Cardiac muscle cell (in vitro differentiated cells and primary cell): Measurements from ENCODE around the gene NCAM2. TPM values are rescaled to one million over a fixed set of nuclear protein-coding genes. Genes with fewer than 3 reads are reported as not detected.

ENCODE experiments used
- DNase-seq, 2 donors: peaks; one replicate each; pipeline versions ENCODE4 v3.0.0 to v3.0.0-alpha.2; 2010 to 2017; ENCODE audit warnings: low read depth in 1 of 2, low spot score in 1 of 2
- H3K27ac ChIP-seq: fragments of 200-600 bp; sonication (generic); 2 replicates; pipeline ENCODE4 v1.5.1; 2016
- H3K27me3 ChIP-seq: fragments of 200-600 bp; sonication (generic); 2 replicates; pipeline ENCODE4 v1.6.0; 2016; ENCODE audit warnings: control low read depth
- H3K36me3 ChIP-seq: fragments of 200-600 bp; sonication (generic); 2 replicates; pipeline ENCODE4 v1.5.1; 2016; ENCODE audit warnings: control low read depth
- H3K4me1 ChIP-seq: fragments of 200-600 bp; sonication (generic); 2 replicates; pipeline ENCODE4 v1.8.1; 2017; ENCODE audit warnings: low read depth, mild to moderate bottlenecking, mixed run types
- H3K4me3 ChIP-seq: fragments of 200-600 bp; sonication (generic); 2 replicates; pipeline ENCODE4 v1.5.1; 2016; ENCODE audit warnings: mild to moderate bottlenecking
- H3K9me3 ChIP-seq: fragments of 200-600 bp; sonication (generic); 2 replicates; pipeline ENCODE4 v1.5.1; 2017; ENCODE audit warnings: low read depth, mild to moderate bottlenecking, control low read depth
- polyA plus RNA-seq: library from polyadenylated mRNA; unstranded; fragments of >200 nt; fragmentation: Nextera tagmentation; extraction: Ambion mirVana; gene quantifications from 2 replicates; pipeline ENCODE4 v1.2.1, GENCODE V29; 2016
- total RNA-seq: library from RNA; depleted of rRNA; stranded (reverse); fragments of >200 nt; gene quantifications from 2 replicates; pipeline ENCODE4 v1.2.3, GENCODE V29; 2016
- TF ChIP-seq, protein P1 (sequence below): IDR thresholded peaks from 2 replicates; pipeline ENCODE4 v1.5.1; 2012; ENCODE audit warnings: low read depth, mild to moderate bottlenecking, low read length

NCAM2 gene
- total and polyA plus RNA-seq, 2 experiments from 2014 or later = 0.45 to 2.6 TPM

- DNase-seq = no peak
- no peaks in the 10 kb centered on the region for H3K4me1 ChIP-seq
- no peaks in the 10 kb centered on the region for H3K36me3 ChIP-seq
- H3K9me3 ChIP-seq = no peaks in the 10 kb centered on the region
- TF ChIP-seq, protein P1, sequence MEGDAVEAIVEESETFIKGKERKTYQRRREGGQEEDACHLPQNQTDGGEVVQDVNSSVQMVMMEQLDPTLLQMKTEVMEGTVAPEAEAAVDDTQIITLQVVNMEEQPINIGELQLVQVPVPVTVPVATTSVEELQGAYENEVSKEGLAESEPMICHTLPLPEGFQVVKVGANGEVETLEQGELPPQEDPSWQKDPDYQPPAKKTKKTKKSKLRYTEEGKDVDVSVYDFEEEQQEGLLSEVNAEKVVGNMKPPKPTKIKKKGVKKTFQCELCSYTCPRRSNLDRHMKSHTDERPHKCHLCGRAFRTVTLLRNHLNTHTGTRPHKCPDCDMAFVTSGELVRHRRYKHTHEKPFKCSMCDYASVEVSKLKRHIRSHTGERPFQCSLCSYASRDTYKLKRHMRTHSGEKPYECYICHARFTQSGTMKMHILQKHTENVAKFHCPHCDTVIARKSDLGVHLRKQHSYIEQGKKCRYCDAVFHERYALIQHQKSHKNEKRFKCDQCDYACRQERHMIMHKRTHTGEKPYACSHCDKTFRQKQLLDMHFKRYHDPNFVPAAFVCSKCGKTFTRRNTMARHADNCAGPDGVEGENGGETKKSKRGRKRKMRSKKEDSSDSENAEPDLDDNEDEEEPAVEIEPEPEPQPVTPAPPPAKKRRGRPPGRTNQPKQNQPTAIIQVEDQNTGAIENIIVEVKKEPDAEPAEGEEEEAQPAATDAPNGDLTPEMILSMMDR = no peak
- H3K27me3 ChIP-seq = no peaks in the 10 kb centered on the region
- no peak overlapping the region for H3K4me3 ChIP-seq
- no peak overlapping the region for H3K27ac ChIP-seq
These were observed 105.5 kb downstream of the NCAM2 start for GRCh38 chr21:21103692-21104091.

DNA sequence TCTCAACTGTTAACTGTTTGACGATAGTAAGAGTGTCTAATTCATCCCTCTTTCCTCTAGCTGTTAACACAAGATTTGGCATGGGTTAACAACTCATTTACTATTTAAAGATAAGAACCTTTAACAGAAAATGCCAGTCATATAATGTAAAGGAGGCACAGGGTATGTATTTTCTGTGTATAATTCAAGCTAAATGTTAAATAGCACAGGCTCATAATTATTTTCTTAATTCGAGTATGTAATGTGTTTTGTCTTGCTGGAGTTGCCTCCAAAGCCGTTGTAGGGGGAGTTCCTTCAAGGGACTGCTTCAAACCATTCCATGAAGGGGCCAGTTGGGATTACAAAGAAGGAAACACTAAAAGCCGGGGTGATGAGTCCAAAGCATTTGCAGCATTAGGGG, 111.5 kb downstream of the NCAM2 start:
- H3K27ac ChIP-seq = no peak overlapping the region
- TF ChIP-seq, protein P1 = no peak
- no peak for DNase-seq
- no peaks in the 10 kb centered on the region for H3K27me3 ChIP-seq
- no peaks in the 10 kb centered on the region for H3K36me3 ChIP-seq
- peaks cover 12% of the 10 kb centered on the region for H3K4me1 ChIP-seq
- no peaks in the 10 kb centered on the region for H3K9me3 ChIP-seq
- H3K4me3 ChIP-seq = no peak overlapping the region

DNA sequence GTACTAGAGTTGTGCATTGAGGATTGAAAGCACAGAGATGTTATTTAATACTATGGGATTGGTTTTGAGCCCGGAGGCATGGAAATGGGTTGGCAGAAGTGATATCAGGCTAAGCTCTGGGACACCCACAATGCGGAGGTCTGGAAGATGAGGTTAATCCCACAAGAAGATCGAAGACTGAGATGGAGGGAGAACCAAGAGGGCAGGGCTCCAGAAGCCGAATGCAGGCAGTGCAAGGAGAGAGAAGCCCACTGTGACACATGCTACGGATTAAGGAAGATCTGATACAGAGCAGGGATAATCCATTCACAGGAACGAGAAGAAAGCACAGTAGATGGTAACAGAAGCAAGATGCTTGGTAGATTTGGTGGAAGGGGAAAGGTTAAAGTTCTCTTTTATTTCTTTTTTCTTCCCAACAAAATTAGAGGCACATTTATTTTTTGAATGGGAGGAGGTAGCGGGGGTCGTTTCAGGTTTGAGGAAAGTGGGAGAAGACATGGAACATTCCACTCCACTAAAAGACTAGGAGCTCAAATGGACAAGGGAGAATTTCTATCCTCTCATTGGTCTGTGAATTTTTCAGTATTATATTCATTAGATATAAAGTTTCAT, 113.2 kb downstream of the NCAM2 start:
- Histone ChIP-seq H3K27ac (no peak overlapping the region), H3K4me3 (no peak overlapping the region), H3K4me1 (peaks cover 12% of the 10 kb centered on the region), H3K27me3 (no peaks in the 10 kb centered on the region), H3K36me3 (no peaks in the 10 kb centered on the region), H3K9me3 (no peaks in the 10 kb centered on the region)
- DNase-seq = no peak
- TF ChIP-seq, protein P1 = no peak

DNA sequence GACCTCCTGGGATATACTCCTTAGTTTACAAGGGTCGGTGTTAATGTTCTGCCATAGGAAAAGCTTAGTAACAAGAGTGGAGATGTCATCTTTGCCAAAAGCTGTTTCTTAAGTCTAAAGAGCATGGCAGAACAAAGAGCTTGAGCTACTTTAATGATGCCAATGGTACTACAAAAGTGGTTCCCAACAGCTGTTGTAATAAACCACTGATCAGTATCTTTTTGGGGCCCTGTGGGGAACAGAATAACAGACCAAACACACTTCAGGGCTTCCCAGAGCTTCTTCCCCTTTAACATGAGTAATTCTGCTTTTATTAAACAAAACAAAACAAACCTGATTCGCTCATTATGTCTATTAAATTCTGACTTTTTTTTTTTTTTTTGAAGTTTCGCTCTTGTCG, 116.3 kb downstream of the NCAM2 start:
- no peak for DNase-seq
- TF ChIP-seq, protein P1 = no peak
- no peaks in the 10 kb centered on the region for H3K27me3 ChIP-seq
- H3K4me1 ChIP-seq = peaks cover 12% of the 10 kb centered on the region
- no peaks in the 10 kb centered on the region for H3K9me3 ChIP-seq
- H3K27ac ChIP-seq = no peak overlapping the region
- no peaks in the 10 kb centered on the region for H3K36me3 ChIP-seq
- H3K4me3 ChIP-seq = no peak overlapping the region

DNA sequence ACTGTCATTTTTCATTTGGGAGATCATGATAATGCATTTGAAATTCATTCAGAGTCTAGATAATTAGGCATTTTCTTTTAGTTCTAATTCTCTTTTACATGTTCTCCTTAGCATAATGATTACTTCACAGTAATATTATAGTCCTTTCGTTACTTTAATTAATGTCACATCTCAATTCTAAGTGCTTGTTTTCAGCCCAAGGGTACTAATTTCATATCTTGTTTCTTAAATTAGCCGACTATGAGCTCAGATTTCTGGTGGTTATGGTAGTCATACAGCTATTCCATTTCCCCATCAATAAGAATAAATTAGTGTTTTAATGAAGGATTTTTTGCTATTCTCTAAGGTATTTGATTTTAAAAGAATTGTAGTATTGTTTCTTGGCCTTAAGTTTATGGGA, 120.9 kb downstream of the NCAM2 start:
- DNase-seq = no peak
- Histone ChIP-seq H3K36me3 (no peaks in the 10 kb centered on the region), H3K27ac (no peak overlapping the region), H3K9me3 (no peaks in the 10 kb centered on the region), H3K4me3 (no peak overlapping the region), H3K4me1 (no peaks in the 10 kb centered on the region), H3K27me3 (no peaks in the 10 kb centered on the region)
- TF ChIP-seq, protein P1 = no peak

- no peak for DNase-seq
- H3K36me3 ChIP-seq = no peaks in the 10 kb centered on the region
- H3K9me3 ChIP-seq = no peaks in the 10 kb centered on the region
- no peak overlapping the region for H3K4me3 ChIP-seq
- no peak overlapping the region for H3K27ac ChIP-seq
- no peaks in the 10 kb centered on the region for H3K27me3 ChIP-seq
- H3K4me1 ChIP-seq = no peaks in the 10 kb centered on the region
- TF ChIP-seq, protein P1 = no peak
These were observed 124.5 kb downstream of the NCAM2 start for GRCh38 chr21:21122680-21123079.
